Glomerular visceral epithelial cell (primary cell): Measurements from ENCODE around the gene MYL9.
"Not testable (repeated sequence)": the region's sequence is repeated elsewhere in the genome, so short reads cannot be mapped to it uniquely, and the experiment has no call there.

Experiments
- DNase-seq: peaks from one replicate; pipeline ENCODE4 v3.0.0-alpha.2; 2016; ENCODE audit errors: extremely low spot score

The MYL9 gene

GRCh38 chr20:36541227-36541767, at the start of gene MYL9:
TSS of gene MYL9 (plus strand) at chr20:36541519. CDS start at chr20:36544885, 3,366 bp downstream.
- DNase-seq, result peak; percentile 85

- DNase-seq, result peak; percentile 68
Measured at GRCh38 chr20:36491901-36492617, 49.3 kb upstream of the MYL9 start.

- DNase-seq, result no peak
Measured at GRCh38 chr20:36493051-36493800, 48.1 kb upstream of the MYL9 start.

- DNase-seq, result peak; percentile 94
Measured at GRCh38 chr20:36493801-36494114, 47.6 kb upstream of the MYL9 start.

GRCh38 chr20:36496707-36497669, 44.3 kb upstream of the MYL9 start:
- no peak for DNase-seq

GRCh38 chr20:36497856-36498255, 43.5 kb upstream of the MYL9 start:
- DNase-seq, result no peak

GRCh38 chr20:36498386-36499179, 42.7 kb upstream of the MYL9 start:
- DNase-seq, result no peak

- no peak for DNase-seq
Measured at GRCh38 chr20:36499211-36499610, 42.1 kb upstream of the MYL9 start.

GRCh38 chr20:36499723-36500501, 41.4 kb upstream of the MYL9 start:
- no peak for DNase-seq

- no peak for DNase-seq
Measured at GRCh38 chr20:36501367-36502006, 39.8 kb upstream of the MYL9 start.

- no peak for DNase-seq
Measured at GRCh38 chr20:36504295-36504694, 37.0 kb upstream of the MYL9 start.

GRCh38 chr20:36506253-36506652, 35.1 kb upstream of the MYL9 start:
- DNase-seq, result no peak

- no peak for DNase-seq
Measured at GRCh38 chr20:36507746-36508145, 33.6 kb upstream of the MYL9 start.

GRCh38 chr20:36519012-36519719, 22.2 kb upstream of the MYL9 start:
- DNase-seq, result no peak

GRCh38 chr20:36519944-36520343, 21.4 kb upstream of the MYL9 start:
- no peak for DNase-seq

- DNase-seq, result no peak
Measured at GRCh38 chr20:36521526-36521925, 19.8 kb upstream of the MYL9 start.

- not testable (repeated sequence) for DNase-seq
Measured at GRCh38 chr20:36522412-36522811, 18.9 kb upstream of the MYL9 start.

GRCh38 chr20:36523341-36523740, 18.0 kb upstream of the MYL9 start:
- no peak for DNase-seq
